Stimulated activated CD4-positive, alpha-beta T cell treated with anti-CD3 and anti-CD28 coated beads, Interleukin-15, amount 100 ng/mL, for 1 hour (primary cell): ENCODE measurements around the gene TSPAN4.

Experiments
- DNase-seq, 2 donors: peaks; one replicate each; pipeline ENCODE4 v3.0.0-alpha.2; 2020; ENCODE audit warnings: low read depth in 1 of 2, low spot score in 1 of 2

The TSPAN4 gene

DNA sequence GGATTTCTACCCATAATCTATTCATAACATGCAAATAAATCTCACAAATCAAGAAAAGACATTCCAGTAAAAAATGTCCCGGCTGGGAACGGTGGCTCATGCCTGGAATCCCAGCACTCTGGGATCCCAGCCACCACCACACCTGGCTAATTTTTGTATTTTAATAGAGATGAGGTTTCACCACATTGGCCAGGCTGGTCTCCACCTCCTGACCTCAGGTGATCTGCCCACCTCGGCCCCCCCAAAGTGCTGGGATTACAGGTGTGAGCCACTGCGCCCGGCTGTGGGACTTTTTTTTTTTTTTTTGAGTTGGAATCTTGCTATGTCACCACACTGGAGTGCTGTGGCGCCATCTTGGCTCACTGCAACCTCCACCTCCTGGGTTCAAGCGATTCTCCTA, 63.3 kb downstream of the TSPAN4 start:
- no peak for DNase-seq

DNA sequence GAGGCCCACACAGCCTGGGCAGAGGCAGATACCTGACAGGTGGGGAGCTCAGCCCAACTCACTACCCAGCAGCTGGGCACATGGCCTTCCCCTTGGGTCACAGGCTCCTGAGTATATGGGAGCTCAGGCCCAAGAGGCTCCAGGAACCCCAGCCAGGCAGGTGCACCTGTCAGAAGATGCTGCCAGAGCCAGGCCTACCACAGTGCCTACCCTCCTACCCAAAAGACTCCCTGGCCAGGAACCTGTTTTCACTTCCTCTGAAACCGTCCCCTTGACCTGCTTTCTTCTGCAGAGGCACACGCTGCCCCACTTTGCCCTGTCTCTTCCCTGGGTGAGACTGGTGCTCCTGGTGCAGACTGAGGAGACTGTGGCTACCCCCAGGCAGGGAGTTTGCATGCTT, 65.0 kb downstream of the TSPAN4 start:
- no peak for DNase-seq

DNA sequence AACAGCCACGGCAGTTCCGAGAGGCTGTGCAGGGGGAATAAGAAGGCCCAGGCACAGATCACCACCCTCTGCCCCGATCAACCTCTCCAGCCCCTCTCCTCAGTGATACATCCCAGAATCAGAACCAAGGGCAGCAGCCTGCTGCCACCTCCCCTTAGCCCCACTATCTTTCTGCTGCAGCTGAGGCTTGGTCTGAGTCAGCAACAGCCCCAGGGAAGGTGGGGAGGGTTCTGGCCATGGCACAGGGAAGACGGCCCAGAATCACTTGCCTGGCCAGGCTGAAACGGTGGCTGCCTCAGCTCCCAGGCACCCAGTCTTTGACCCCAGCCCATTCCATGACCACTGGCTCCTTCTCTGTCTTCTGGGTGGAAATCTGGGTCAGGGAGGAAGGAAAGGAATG, 65.6 kb downstream of the TSPAN4 start:
- no peak for DNase-seq

DNA sequence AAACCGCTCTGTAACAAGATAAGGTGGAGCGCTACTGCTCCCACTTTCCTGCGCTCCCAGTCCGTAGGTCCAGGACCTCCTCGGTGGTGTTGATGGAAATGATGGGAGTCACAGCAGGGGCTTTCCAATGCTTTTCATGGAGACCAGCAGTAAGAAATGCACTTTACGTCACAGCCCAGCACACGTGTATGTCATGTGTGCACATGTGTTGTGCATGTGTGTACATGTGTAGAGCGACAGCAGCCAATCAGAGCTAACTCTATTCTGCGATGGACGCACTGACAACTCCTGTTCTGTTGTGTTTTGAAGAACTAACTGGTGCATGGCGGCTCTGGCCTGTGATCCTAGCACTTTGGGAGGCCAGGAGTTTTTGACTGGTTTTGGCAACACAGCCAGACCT, 66.8 kb downstream of the TSPAN4 start:
- DNase-seq: no peak

DNA sequence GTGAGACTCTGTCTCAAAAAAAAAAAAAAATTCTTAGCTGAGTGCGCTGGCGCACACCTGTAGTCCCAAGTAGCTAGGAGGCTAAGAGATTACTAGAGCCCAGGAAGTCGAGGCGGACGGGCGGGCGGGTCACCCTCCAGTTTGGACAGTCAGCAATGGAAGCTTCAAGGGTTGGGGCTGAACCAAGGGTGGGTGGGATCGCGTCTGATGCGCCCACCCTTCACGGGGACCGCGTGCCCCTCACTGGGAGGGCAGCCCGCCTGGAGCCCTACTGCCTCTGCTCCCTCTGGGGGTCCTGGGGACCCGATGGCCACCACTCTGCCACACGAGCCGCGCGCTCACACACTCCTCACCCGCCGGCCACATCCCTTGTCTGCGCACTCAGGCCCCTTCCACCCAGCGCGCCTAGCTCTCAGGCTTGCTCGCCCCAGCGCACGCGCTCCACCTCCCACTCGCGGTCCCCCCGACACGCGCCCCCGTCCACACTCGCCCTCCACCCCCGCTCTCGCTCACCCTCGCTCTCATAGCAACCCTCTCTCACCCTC, 67.5 kb downstream of the TSPAN4 start:
- no peak for DNase-seq

DNA sequence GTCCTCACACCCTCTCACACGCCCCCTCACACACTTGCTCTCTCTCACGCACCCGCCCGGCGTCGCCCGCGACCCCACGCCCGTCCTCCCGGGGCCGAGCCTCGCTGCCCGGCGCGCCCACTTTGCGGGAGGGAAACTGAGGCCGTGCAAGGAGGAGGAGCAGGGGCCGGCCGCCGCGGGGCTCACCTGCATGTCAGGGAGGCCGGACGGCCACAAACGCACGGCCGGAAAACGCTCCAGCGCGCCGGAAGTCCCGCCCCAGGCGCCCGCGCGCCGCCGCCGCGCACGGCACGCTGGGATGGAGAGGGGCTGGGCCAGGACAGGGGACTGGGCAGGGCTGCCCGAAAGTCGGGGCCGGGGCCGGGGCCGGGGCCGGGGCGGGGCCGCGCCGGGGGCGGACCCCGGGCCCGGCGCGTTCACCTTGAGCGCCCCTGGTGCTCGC, 68.0 kb downstream of the TSPAN4 start, which contains the start of gene CHID1:
Gene CHID1, minus strand, starts transcription at position 222 of the 442 bp plus-strand sequence. CDS start 5,994 bp downstream, outside the sequence.
- peak; percentile 73 to 83 for DNase-seq

DNA sequence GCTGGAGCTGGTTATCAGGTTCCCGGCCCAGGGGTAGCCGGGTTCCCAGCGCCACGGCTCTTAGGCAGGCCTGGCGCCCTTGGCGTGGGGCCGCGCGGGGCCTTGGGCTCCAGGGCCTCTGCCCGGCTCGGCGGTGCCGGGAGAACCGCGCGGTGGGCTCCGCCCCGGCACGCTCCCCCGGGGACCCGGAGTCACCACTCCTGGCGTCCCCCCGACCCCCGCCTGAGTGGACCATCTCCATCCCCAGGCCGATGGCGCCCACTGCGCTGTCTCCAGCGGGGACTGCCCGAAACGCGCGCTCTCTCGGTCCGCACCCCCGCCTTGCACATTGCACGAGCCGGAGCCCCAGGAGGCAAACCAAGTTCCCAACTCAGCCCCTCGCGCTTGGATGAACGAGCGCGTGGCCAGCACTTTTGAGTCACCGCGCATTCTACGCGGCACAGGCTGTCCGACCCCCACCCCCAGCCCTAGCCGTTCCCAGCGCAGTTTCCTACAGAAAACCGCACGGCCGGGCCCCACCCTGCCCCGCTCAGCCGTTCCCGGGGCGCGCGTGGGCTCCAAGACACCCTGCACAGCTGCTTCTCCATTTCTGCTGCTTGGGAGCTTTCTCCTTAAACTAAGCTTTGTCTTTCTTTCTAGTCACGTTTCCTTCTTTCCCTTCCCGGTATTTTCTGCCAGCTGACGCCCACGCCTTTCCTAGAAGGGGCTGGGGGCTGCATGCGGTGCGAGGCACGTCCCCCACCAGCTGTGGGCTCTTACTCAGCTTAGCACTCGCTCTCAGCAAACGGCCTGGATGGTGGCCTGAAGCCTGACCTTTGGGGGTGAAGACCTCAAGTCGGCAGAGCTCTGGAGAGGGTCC, 68.6 kb downstream of the TSPAN4 start:
- DNase-seq: no peak

DNA sequence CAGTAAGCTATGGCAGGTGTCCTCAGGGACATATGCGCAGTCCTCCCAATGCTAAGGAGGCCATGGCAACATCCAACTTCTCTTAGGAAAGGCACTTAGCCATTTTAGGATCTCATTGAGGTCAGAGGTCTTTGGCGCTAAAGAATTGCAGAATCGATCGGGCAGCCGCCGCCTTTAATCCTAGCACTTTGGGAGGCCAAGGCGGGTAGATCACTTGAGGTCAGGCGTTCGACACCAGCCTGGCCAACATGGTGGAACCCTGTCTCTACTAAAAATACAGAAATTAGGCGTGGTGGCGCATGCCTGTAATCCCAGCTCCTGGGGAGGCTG, 69.2 kb downstream of the TSPAN4 start:
- no peak for DNase-seq

DNA sequence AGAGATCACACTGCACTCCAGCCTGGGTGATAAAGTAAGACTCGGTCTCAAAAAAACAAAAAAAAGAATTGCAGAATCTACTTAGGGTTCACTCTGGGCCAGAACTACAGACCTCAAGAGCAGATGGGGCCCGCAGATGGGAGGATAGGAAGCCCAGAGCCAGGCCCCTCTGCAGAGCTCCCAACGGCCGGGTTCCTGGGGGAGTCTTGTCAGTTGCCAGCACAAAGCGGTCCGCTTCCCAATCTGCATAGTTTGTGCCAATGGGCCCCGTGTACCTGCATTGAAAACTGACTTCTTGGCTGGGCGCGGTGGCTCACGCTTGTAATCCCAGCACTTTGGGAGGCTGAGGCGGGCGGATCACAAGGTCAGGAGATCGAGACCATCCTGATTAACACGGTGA, 69.6 kb downstream of the TSPAN4 start:
- DNase-seq: no peak

DNA sequence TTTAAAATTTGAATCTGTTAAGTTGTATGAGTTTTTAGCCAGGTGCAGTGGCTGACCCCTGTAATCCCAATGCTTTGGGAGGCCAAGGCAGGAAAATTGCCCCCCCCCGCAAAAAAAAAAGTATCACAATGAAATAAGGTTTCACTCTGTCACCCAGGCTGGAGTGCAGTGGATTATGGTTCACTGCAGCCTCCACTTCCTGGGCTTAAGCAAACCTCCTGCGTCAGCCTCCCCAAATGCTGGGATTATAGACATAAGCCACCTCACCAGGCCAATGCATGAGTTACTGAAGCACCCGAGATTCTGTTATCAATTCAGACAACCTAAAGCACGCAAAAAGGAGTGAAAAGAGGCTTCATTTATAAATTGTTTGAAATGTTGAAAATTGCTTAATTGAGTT, 70.4 kb downstream of the TSPAN4 start:
- no peak for DNase-seq

DNA sequence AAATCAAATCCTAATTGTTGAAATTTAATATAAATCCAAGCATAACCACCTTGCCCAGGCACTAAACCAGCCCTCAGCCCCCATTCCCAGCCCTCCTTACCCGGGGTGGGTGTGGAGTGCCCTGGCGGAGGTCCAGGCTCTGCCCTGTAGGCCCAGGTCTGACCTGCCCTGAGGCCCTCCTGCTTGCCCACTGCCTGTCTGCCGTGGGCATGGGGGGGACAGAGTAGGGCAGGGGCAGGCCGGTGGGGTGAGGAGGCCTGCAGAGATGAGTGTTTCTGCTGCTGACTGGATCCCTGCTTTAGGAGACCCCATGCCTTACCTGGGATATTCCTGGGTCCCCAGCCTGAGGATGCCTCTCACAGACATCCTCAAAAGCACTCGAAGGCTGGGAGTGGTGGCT, 71.6 kb downstream of the TSPAN4 start:
- no peak for DNase-seq

DNA sequence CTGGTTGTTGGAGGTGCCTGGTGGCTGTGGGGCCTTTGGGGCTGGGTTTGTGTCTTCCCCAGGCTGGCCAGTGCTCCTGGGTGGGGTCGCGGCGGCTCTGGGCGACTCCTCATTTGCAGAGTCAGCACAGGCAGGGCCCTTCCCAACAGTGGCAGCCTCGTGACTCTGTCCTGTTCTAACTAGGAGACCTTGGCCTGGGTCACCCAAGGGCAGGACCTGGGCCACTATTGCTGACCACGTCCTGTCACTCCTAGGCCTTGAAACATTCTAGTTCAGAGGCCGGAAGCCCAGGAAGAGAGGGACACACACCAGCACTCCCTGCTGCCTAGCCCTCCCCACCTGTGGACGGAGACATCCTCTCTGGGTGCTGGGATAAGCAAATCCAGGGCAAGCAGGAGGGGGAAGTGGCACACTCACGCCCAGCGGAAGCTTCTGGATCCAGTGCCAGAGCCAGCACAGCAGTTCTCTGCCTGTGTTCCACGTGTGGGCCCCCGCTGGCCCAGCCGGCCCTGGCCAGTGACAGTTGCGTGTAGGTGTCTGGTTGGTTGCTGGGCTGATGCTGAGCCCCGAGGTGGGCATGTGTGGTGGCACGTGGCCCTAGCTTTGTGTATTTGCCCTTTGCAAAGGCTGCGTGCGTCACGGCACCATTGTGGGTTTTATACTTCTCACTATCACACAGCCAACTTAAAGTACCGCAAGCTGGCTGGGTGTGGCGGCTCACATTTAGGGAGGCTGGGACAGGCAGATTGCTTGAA, 72.3 kb downstream of the TSPAN4 start:
- no peak for DNase-seq
